Measurements from ENCODE around the gene TTC9C.

DNA sequence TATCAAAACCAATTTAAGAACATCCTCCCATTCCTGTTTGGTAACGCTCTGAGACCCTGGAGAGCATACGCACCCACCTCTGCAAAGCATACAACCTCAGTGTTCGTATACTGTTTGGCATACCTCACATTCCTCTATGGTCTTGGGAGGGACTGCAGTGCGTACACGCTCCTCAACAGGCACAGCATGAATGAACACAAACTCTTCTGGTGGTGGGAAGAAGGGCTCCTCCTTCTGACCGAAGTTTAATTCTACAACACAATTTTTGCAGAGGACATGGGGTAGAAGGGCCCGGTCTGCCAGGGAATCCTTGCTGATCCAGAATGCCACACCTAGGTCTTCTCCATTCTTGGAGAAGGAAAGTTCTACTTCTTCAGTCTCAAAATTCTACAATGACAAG, 6.3 kb upstream of the TTC9C start:
- TF ChIP-seq POLR2A (IDR thresholded peaks at IDR 0.05; ENCODE audit: insufficient read depth in 1 of 2, low read depth in 2 of 2, low read length in 2 of 2) (no peak), KAT2B (IDR thresholded peaks at IDR 0.05; ENCODE audit: borderline replicate concordance, low read depth, low read length) (no peak), DPF2 (CRISPR knock-in tag; IDR thresholded peaks at IDR 0.05; ENCODE audit: borderline replicate concordance, low read depth) (no peak)
- TF ChIP-seq, protein P1, sequence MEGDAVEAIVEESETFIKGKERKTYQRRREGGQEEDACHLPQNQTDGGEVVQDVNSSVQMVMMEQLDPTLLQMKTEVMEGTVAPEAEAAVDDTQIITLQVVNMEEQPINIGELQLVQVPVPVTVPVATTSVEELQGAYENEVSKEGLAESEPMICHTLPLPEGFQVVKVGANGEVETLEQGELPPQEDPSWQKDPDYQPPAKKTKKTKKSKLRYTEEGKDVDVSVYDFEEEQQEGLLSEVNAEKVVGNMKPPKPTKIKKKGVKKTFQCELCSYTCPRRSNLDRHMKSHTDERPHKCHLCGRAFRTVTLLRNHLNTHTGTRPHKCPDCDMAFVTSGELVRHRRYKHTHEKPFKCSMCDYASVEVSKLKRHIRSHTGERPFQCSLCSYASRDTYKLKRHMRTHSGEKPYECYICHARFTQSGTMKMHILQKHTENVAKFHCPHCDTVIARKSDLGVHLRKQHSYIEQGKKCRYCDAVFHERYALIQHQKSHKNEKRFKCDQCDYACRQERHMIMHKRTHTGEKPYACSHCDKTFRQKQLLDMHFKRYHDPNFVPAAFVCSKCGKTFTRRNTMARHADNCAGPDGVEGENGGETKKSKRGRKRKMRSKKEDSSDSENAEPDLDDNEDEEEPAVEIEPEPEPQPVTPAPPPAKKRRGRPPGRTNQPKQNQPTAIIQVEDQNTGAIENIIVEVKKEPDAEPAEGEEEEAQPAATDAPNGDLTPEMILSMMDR (CRISPR knock-in tag; IDR thresholded peaks at IDR 0.05): peak; percentile 59
